Loucy (cell line): Measurements from ENCODE around the gene IGFBP5.

ENCODE experiments used
- H2AFZ ChIP-seq: fragments of 200-600 bp; sonication (generic); 2 replicates; pipeline ENCODE4 v1.6.0; 2016; ENCODE audit warnings: antibody characterized with exemption, mild to moderate bottlenecking, low read length, moderate library complexity
- H3F3A ChIP-seq: fragments of 200-600 bp; 2 replicates; pipeline ENCODE4 v1.6.0; 2016; ENCODE audit warnings: antibody characterized with exemption, low read depth, mild to moderate bottlenecking
- H3K27me3 ChIP-seq: fragments of 200-600 bp; sonication (generic); 2 replicates; pipeline ENCODE4 v1.6.1; 2014; ENCODE audit warnings: low read length, mild to moderate bottlenecking; ENCODE audit not compliant: insufficient read depth, poor library complexity, severe bottlenecking
- H3K36me3 ChIP-seq: fragments of 200-600 bp; sonication (generic); 2 replicates; pipeline ENCODE4 v1.6.1; 2016; ENCODE audit warnings: low read length; ENCODE audit not compliant: insufficient read depth
- H3K4me1 ChIP-seq: fragments of 200-600 bp; sonication (generic); 2 replicates; pipeline ENCODE4 v1.5.1; 2014; ENCODE audit warnings: low read length, mild to moderate bottlenecking; ENCODE audit not compliant: insufficient read depth, poor library complexity, severe bottlenecking
- H3K4me2 ChIP-seq: fragments of 200-600 bp; sonication (generic); 2 replicates; pipeline ENCODE4 v1.6.0; 2014; ENCODE audit warnings: antibody characterized with exemption, low read length, low read depth, mild to moderate bottlenecking; ENCODE audit not compliant: poor library complexity, severe bottlenecking
- H3K4me3 ChIP-seq: fragments of 200-600 bp; sonication (generic); 2 replicates; pipeline ENCODE4 v1.5.1; 2014; ENCODE audit warnings: low read length, mild to moderate bottlenecking, mixed read lengths; ENCODE audit not compliant: poor library complexity, severe bottlenecking
- H3K79me2 ChIP-seq: fragments of 200-600 bp; sonication (generic); 2 replicates; pipeline ENCODE4 v1.6.1; 2014; ENCODE audit warnings: low read length; ENCODE audit not compliant: insufficient read depth
- H3K9ac ChIP-seq: fragments of 200-600 bp; sonication (generic); 2 replicates; pipeline ENCODE4 v1.6.0; 2014; ENCODE audit warnings: mild to moderate bottlenecking, low read depth, low read length, moderate library complexity; ENCODE audit not compliant: poor library complexity, severe bottlenecking
- H3K9me2 ChIP-seq: fragments of 200-600 bp; sonication (generic); replicated peaks from 2 replicates; pipeline ENCODE4 v1.6.1; 2016; ENCODE audit warnings: low read depth, low read length, mixed read lengths
- H3K9me3 ChIP-seq: fragments of 200-600 bp; sonication (generic); 2 replicates; pipeline ENCODE4 v1.6.1; 2014; ENCODE audit warnings: mild to moderate bottlenecking, antibody characterized with exemption, low read length, low read depth; ENCODE audit not compliant: insufficient read depth
- H4K20me1 ChIP-seq: fragments of 200-600 bp; sonication (generic); 2 replicates; pipeline ENCODE4 v1.6.0; 2014; ENCODE audit warnings: antibody characterized with exemption, low read length, mild to moderate bottlenecking; ENCODE audit not compliant: insufficient read depth, poor library complexity, severe bottlenecking
- CTCF ChIP-seq: fragments of 200-600 bp; sonication (generic); conservative IDR thresholded peaks from 2 replicates; pipeline ENCODE4 v1.5.1; 2014; ENCODE audit warnings: mild to moderate bottlenecking, antibody characterized with exemption, low read length
- EZH2phosphoT487 ChIP-seq: fragments of 200-600 bp; IDR thresholded peaks from 2 replicates; pipeline ENCODE4 v1.6.1; 2018; ENCODE audit warnings: antibody characterized with exemption, mild to moderate bottlenecking, moderate library complexity, borderline replicate concordance

IGFBP5 gene

GRCh38 chr2:216645636-216645950 lies 49.8 kb downstream of the IGFBP5 start:
- TF ChIP-seq CTCF (no peak), EZH2phosphoT487 (no peak)
- no peaks in the 10 kb centered on the region for H3K27me3 ChIP-seq

GRCh38 chr2:216644842-216645635 lies 50.3 kb downstream of the IGFBP5 start:
- Histone ChIP-seq H3K9me2 (no peaks in the 10 kb centered on the region), H3K79me2 (peaks cover 100% of the 10 kb centered on the region), H3K4me1 (peaks cover 48% of the 10 kb centered on the region), H3K27me3 (no peaks in the 10 kb centered on the region), H3K4me2 (peak overlapping the region; percentile 57), H3K9me3 (no peaks in the 10 kb centered on the region), H4K20me1 (peaks cover 78% of the 10 kb centered on the region), H3F3A (no peaks in the 10 kb centered on the region), H3K9ac (no peak overlapping the region), H3K4me3 (peak overlapping the region; percentile 53), H3K36me3 (peaks cover 79% of the 10 kb centered on the region; the same call in 1 of the 2 replicates), H2AFZ (no peak overlapping the region)
- TF ChIP-seq CTCF (no peak), EZH2phosphoT487 (no peak)

More at GRCh38 chr2:216645636-216645950, 49.8 kb downstream of the IGFBP5 start:
- Histone ChIP-seq H4K20me1 (peaks cover 78% of the 10 kb centered on the region), H3K4me1 (peaks cover 48% of the 10 kb centered on the region), H2AFZ (no peak overlapping the region), H3K9ac (no peak overlapping the region), H3K36me3 (peaks cover 79% of the 10 kb centered on the region; the same call in 1 of the 2 replicates), H3K79me2 (peaks cover 100% of the 10 kb centered on the region), H3K4me2 (peak overlapping the region; percentile 57), H3K9me3 (no peaks in the 10 kb centered on the region), H3F3A (no peaks in the 10 kb centered on the region), H3K9me2 (no peaks in the 10 kb centered on the region), H3K4me3 (no peak overlapping the region)

GRCh38 chr2:216643986-216644659 lies 51.2 kb downstream of the IGFBP5 start:
- H3F3A ChIP-seq: no peaks in the 10 kb centered on the region
- H3K4me2 ChIP-seq: peak overlapping the region; percentile 57
- H3K36me3 ChIP-seq: peaks cover 74% of the 10 kb centered on the region; the same call in 1 of the 2 replicates
- H3K4me1 ChIP-seq: peaks cover 44% of the 10 kb centered on the region
- no peak overlapping the region for H3K9ac ChIP-seq
- H3K9me3 ChIP-seq: no peaks in the 10 kb centered on the region
- H3K79me2 ChIP-seq: peaks cover 100% of the 10 kb centered on the region
- no peaks in the 10 kb centered on the region for H3K9me2 ChIP-seq
- H3K27me3 ChIP-seq: no peaks in the 10 kb centered on the region
- H3K4me3 ChIP-seq: peak overlapping the region; percentile 53
- TF ChIP-seq CTCF (no peak), EZH2phosphoT487 (no peak)
- no peak overlapping the region for H2AFZ ChIP-seq
- peaks cover 78% of the 10 kb centered on the region for H4K20me1 ChIP-seq
